NCI-H82 treated with DMSO at 0.1 percent for 48 hours (cell line): ENCODE results near the gene CLRN3.
A peak's percentile ranks its signal among the peaks of the same experiment; 100 is the strongest.

Experiments
- DNase-seq: peaks from one replicate; lab custom pipeline; 2025; ENCODE audit not compliant: unreplicated experiment; lab: John Stamatoyannopoulos, UW

CLRN3 gene

GRCh38 chr10:127875916-127876315 lies 16.8 kb downstream of the CLRN3 start:
- no peak for DNase-seq

GRCh38 chr10:127875449-127875765 lies 17.3 kb downstream of the CLRN3 start:
- DNase-seq = no peak

DNA sequence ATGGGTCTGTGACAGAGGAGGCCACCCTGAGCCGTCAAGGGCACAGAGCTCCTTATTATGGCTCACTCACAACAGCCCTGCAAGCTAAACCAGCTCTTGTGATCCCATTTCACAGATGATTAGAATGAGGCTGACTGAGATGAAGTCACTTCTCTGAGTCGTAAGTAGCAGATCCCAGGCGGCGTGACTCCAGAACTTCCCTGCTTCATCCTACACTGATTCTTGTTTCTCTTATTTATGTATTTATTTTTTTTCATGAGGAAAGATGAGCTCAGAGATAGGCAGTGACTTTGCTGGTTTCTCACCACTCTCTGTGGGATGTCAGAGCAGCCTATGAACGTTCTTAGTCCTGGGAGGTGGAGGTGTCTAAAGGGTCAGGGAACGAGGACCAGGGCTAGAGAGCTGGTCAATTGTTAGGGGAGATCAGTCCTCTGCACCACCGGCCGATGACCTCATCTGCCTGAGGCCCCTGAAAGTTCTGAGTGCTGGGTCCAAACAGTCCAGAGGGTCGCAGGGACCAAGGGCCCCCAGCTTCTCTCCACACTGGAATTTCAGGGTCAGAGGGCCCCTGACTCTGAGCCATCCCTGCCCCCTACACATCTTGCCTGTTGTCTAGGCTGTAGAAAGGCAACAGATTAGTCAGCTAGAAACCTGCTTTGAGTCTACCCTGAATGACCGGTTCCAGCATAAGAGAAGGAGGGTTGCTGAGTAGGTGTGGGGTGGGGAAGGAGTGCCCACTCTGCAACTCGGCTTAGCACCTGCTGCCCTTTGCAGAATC lies 17.9 kb downstream of the CLRN3 start:
- no peak for DNase-seq

DNA sequence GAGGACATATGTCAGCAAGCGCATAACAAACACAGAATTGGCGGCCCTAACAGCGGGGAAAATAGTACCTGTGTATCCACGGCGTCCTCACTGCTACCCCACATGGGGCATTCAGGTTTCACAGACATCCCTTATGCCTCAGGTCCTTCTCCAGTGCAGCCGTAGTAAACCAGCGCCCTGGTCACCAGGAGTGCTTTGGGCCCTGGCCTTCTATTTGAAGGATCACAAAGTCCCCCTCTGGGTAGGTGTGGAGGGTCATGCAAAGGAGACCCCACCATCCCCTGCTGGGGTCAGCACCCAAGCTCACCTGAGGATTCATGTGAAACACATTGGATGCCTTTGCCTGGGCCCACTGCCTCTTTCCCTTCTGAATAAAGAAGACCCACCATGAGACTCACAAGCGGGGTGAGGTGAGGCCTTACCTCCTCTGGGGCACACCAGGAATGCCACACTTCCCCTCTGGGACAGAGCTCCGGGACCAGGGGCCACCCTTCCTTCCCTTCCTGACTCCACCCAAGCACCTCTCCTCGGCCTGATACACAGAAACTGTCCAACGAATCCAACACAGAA lies 18.8 kb downstream of the CLRN3 start:
- DNase-seq = no peak

GRCh38 chr10:127872871-127873600 lies 19.7 kb downstream of the CLRN3 start:
- DNase-seq = no peak

DNA sequence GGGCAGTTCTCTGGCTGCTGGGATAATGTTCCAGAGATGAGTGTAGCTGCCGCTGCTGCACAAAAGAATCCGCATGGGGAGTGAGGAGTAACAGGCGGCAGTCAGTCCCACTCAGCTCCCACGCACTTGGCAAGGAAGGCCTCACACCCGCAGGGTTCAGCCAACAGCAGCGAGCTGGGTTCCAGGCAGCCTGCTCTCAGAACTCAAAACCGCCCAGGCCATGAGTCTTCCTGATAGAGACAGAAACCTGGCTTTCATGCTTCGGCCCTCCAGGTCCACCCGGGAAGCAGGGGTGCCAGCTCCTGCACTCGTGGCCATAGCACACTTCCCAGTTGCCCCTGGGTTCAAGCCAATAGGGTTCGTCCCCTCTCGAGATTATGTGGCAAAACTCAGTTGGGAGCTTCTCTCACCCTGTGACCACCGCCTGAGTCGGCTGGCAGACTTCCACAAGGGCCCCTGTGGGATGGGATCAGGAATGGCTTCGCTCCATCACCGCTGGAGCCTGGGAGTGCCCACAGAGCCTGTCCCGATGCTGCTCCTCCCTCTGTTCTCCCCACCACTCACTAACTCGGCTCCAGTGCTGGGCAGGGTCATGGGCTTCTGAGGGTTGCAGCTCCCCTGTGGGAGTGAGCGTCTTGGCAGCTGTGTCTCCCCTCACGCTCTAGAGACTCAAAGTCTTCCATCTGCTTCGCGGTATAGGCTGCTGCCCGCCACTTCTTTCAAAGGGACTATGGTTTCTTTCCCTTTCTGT lies 20.6 kb downstream of the CLRN3 start:
- DNase-seq = no peak

DNA sequence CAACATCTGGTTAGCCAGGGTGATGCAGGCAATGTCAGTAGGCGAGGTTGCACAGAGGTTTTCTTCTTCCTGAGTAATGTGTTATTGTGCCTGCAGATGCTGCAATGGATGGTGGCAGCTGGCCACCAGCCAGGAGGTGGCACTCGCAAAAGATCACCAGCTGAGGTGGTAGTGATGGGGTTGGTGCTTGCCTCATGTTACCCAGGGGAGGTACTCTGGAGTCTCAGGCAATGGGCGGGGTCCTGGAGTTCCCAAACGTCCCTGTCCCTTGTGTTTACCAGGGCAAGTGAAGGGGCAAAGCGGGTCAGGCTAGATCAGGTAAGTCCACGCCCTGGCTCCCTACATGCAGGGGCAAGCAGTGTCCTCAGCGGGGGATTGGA lies 21.1 kb downstream of the CLRN3 start:
- no peak for DNase-seq

GRCh38 chr10:127869329-127869728 lies 23.4 kb downstream of the CLRN3 start:
- DNase-seq = no peak

- DNase-seq = no peak
These were observed 24.9 kb downstream of the CLRN3 start for GRCh38 chr10:127867805-127868204.

GRCh38 chr10:127866276-127867013 lies 26.3 kb downstream of the CLRN3 start:
- no peak for DNase-seq

DNA sequence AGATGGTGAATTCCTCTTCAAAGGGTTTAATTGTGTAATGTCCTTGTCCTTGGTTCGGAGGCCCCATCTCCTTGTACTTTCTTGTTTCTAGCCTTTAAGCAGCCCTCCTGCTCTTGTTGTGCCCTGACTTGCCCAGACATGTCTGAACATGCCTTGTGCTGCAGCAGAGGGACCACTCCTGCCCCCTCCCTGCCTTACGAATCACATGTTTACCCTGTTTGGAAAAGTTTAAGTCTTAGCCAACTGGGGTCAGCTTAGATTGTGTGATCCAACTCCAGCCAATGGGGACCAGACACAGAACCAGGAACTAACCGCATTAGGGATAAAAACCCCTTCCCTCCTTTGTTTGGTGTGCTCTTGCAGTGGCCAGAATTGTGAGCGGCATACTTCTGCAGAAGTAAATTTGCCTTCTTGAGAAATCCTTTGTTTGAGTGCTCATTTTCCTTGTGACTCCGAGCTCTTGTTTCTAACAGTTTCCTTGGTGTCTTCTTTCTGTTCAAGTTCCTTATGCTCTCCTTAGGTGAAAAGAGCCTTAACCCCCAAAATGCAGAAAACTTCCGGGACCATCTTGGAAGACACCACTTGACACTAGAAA lies 29.4 kb downstream of the CLRN3 start:
- DNase-seq = no peak

DNA sequence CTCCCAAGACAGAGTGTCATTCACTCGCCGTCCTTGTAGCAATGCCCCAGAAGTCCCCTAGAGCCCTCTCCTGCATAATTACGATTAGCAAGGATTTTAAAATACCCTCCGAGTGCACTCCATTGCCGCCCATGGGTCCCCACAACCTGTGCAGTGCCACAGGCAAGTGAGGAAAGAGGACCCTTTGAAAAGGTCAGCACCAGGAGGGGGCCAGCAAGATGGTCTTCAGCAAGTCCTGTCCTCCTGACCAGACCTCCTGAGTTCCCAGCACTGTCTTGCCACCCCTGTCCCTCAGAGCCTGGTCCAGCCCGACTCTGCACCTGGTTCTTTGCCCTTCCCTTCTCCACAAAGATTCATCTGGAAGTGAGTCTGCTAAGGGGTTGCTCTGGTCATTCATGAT lies 32.1 kb downstream of the CLRN3 start:
- DNase-seq = no peak

GRCh38 chr10:127855976-127856375 lies 36.8 kb downstream of the CLRN3 start:
- DNase-seq = no peak

DNA sequence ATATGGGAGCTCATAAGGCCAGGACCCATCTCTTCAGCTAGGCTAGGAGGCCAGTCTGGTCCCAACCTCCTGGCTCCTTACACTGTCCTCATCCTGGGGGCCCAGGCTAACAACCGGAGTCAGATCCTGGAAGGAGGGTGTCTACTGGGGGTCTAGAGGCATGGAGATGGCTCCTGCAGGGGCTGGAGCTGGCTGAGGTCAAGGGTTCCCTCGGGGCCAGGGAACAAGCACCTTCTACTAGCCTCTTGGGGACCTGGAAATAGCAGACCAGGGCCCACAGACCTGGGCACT lies 37.2 kb downstream of the CLRN3 start:
- no peak for DNase-seq

DNA sequence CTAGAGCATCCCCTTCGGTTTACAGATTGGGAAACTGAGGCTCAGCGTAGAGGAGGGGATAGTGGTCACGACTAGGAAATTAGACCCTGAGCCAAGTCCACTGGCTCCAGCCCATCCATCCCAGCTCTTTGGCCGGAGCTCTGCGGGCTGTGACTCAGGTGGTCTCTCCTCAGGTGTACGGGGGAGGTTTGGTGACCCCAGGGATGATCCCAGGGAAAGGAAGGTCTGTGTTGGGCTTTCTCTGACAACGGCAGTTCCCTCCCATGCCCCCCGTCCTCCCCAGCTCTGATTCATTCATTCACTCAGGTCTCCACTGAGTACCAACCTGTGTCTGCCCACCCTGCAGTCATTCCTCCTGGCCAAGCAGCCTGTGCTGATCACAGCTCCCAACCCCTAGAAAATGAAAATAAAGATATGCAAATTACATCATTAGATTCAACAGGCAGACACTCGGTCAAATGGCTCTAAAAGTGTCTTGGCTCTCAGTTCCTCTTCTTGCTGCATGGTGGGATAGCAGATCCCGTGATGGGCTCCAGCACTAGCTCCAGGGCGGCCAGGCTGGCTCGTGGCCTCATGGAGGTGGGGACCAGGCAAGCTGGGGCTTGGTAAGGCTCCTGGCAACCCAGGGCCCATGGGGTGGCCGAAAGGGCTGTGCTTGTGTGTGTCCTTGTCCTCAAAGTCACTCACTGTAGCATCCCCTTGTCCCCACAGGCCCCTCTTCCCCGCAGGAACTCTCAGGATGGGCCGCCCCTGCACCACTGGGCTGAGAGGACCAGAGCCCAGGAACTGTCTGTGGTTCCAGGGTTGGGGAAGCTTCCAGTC lies 37.8 kb downstream of the CLRN3 start:
- DNase-seq = no peak

- peak; percentile 15 for DNase-seq
These were observed 38.6 kb downstream of the CLRN3 start for GRCh38 chr10:127853868-127854768.

DNA sequence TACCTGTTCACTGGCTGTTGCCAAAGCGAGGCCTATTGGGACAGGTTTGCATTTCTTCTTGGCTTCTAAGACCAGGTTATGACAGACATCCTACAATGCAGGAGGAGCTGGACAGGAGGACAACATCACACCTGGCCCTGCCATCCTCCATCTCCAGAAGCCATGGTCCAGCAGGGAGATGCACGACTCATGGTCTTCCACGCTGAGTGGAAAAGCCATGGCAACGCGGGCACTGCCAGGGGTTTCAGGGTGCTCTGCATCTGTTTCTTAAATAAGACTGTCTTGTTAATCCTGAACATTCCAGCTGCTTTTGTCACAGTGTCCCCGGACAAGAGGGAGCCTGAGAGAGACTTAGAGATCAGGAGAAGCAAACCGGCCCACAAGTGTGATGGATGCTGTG lies 40.3 kb downstream of the CLRN3 start:
- no peak for DNase-seq

DNA sequence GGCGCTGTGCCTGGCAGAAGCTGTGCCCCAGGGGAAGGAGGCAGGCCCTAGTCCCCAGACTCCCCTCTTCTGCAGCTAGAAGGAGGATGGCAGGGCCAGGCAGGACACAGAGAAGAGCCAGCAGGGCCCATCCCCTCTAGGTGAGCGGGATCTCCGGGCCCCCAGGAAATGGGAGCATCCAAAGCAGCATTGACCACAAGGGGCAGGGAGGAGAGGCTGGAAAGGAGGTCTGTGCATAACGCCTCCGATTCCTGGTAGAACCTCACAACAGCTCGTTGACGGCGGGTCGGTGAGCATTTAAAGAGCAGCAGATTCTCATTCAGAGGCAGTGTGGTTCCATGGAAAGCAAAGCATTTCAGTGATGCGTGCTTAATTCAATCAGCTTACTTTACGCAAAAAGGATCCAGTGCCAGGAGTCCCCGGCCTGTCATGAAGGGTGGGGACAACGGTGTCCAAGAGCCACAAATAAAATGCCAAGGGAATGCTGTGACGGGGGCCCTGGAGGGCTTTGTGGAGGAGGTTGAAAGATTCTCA lies 41.0 kb downstream of the CLRN3 start:
- DNase-seq = no peak

DNA sequence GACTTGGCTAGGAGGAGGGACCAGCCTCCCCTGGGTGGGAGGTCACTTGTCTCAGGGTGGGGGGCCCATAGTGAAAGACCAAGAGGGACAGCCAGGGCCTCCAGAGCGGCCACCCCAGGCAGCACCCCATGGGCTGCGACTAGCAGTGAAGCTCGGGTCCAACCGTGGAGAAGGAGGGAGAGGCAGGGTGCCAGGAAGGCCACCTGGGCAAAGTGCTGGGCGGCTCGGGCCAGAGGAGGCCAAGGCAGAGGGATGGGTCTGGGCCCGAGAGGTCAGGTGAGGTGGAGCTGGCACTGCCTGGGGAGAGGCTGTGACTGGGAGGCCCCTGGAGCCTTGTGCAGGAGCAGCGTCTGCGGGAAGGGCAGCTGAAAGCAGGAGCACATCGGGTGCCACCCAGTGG lies 41.8 kb downstream of the CLRN3 start:
- DNase-seq = no peak
